ENCODE measurements around the gene EHBP1.

Gene EHBP1

GRCh38 chr2:62964671-62965070 lies 259.2 kb downstream of the EHBP1 start:
- TF ChIP-seq EP300 (IDR thresholded peaks at IDR 0.05; ENCODE audit: borderline replicate concordance), result no peak
- TF ChIP-seq NFIC (IDR thresholded peaks at IDR 0.05), result no peak
- TF ChIP-seq ZBTB7A (IDR thresholded peaks at IDR 0.05; ENCODE audit: low read depth), result no peak
- TF ChIP-seq TCF12 (IDR thresholded peaks at IDR 0.05; ENCODE audit: low read depth), result no peak
- no peak for TF ChIP-seq CREB1 (IDR thresholded peaks at IDR 0.05; ENCODE audit: low read depth)
- no peak for TF ChIP-seq EGR1 (IDR thresholded peaks at IDR 0.05)
- TF ChIP-seq REST (IDR thresholded peaks at IDR 0.05; ENCODE audit: low read depth), result no peak

- TF ChIP-seq EGR1 (IDR thresholded peaks at IDR 0.05), result no peak
- TF ChIP-seq MAX (IDR thresholded peaks at IDR 0.05), result no peak
- TF ChIP-seq TEAD4 (IDR thresholded peaks at IDR 0.05), result no peak
- TF ChIP-seq NFIC (IDR thresholded peaks at IDR 0.05), result no peak
- TF ChIP-seq REST (IDR thresholded peaks at IDR 0.05; ENCODE audit: low read depth), result no peak
- no peak for TF ChIP-seq CREB1 (IDR thresholded peaks at IDR 0.05; ENCODE audit: low read depth)
- no peak for TF ChIP-seq ZBTB7A (IDR thresholded peaks at IDR 0.05; ENCODE audit: low read depth)
- no peak for TF ChIP-seq EP300 (IDR thresholded peaks at IDR 0.05; ENCODE audit: borderline replicate concordance)
- no peak for TF ChIP-seq FOXM1 (IDR thresholded peaks at IDR 0.05; ENCODE audit: borderline replicate concordance, low read depth)
- no peak for TF ChIP-seq TAF1 (IDR thresholded peaks at IDR 0.05; ENCODE audit: low read depth)
- TF ChIP-seq CEBPB (IDR thresholded peaks at IDR 0.05), result no peak
- TF ChIP-seq YY1 (IDR thresholded peaks at IDR 0.05; ENCODE audit: low read depth), result no peak
- no peak for TF ChIP-seq TCF12 (IDR thresholded peaks at IDR 0.05; ENCODE audit: low read depth)
- TF ChIP-seq RAD21 (IDR thresholded peaks at IDR 0.05; ENCODE audit: low read depth), result no peak
Measured at GRCh38 chr2:62966991-62967390, 261.5 kb downstream of the EHBP1 start.

GRCh38 chr2:62968168-62968567 lies 262.7 kb downstream of the EHBP1 start:
- TF ChIP-seq ZBTB7A (IDR thresholded peaks at IDR 0.05; ENCODE audit: low read depth), result no peak
- TF ChIP-seq FOXM1 (IDR thresholded peaks at IDR 0.05; ENCODE audit: borderline replicate concordance, low read depth), result no peak
- TF ChIP-seq MAX (IDR thresholded peaks at IDR 0.05), result no peak
- no peak for TF ChIP-seq YY1 (IDR thresholded peaks at IDR 0.05; ENCODE audit: low read depth)
- TF ChIP-seq EGR1 (IDR thresholded peaks at IDR 0.05), result no peak
- no peak for TF ChIP-seq USF1 (IDR thresholded peaks at IDR 0.05)
- TF ChIP-seq REST (IDR thresholded peaks at IDR 0.05; ENCODE audit: low read depth), result no peak

- TF ChIP-seq MAX (IDR thresholded peaks at IDR 0.05) (no peak), YY1 (IDR thresholded peaks at IDR 0.05; ENCODE audit: low read depth) (no peak), CREB1 (IDR thresholded peaks at IDR 0.05; ENCODE audit: low read depth) (no peak), TEAD4 (IDR thresholded peaks at IDR 0.05) (no peak)
Measured at GRCh38 chr2:62968668-62969067, 263.2 kb downstream of the EHBP1 start.

GRCh38 chr2:62971936-62972335 lies 266.4 kb downstream of the EHBP1 start:
- TF ChIP-seq EP300 (IDR thresholded peaks at IDR 0.05; ENCODE audit: borderline replicate concordance) (no peak), TCF12 (IDR thresholded peaks at IDR 0.05; ENCODE audit: low read depth) (no peak), FOXM1 (IDR thresholded peaks at IDR 0.05; ENCODE audit: borderline replicate concordance, low read depth) (no peak), TAF1 (IDR thresholded peaks at IDR 0.05; ENCODE audit: low read depth) (no peak), MAX (IDR thresholded peaks at IDR 0.05) (no peak), EGR1 (IDR thresholded peaks at IDR 0.05) (no peak), RAD21 (IDR thresholded peaks at IDR 0.05; ENCODE audit: low read depth) (no peak)
